Spleen (tissue), 11 donors: ENCODE measurements around the gene USP7. TPM values are rescaled to one million over a fixed set of nuclear protein-coding genes. Genes with fewer than 3 reads are reported as not detected.
A peak's percentile ranks its signal among the peaks of the same experiment; 100 is the strongest.

Source experiments
- DNase-seq: peaks from one replicate; pipeline ENCODE4 v3.0.0-alpha.2; 2020
- H3K27ac ChIP-seq, 8 donors: fragments of 200-600 bp; sonication (generic) in 7 of 8; 1 replicate in 4 of 8; 2 replicates in 4 of 8; pipeline versions ENCODE4 v1.5.0 to v1.8.0; 2016 to 2021; ENCODE audit warnings: inconsistent platforms in 4 of 8, mild to moderate bottlenecking in 4 of 8, moderate library complexity in 1 of 8
- H3K27me3 ChIP-seq, 7 donors: fragments of 200-600 bp; sonication (generic) in 6 of 7; replicated peaks in 1 of 7; 1 replicate in 4 of 7; 2 replicates in 3 of 7; pipeline versions ENCODE4 v1.5.0 to v1.8.0; 2016 to 2021; ENCODE audit warnings: inconsistent platforms in 3 of 7, mild to moderate bottlenecking in 1 of 7
- H3K36me3 ChIP-seq, 6 donors: fragments of 200-600 bp; sonication (generic) in 5 of 6; 1 replicate in 4 of 6; 2 replicates in 2 of 6; pipeline versions ENCODE4 v1.5.0 to v1.8.0; 2016 to 2021; ENCODE audit warnings: inconsistent platforms in 2 of 6
- H3K4me1 ChIP-seq, 6 donors: fragments of 200-600 bp; sonication (generic) in 5 of 6; 1 replicate in 3 of 6; 2 replicates in 3 of 6; pipeline versions ENCODE4 v1.5.0 to v1.8.0; 2016 to 2021; ENCODE audit warnings: inconsistent platforms in 3 of 6
- H3K4me3 ChIP-seq, 8 donors: fragments of 200-600 bp; sonication (generic) in 7 of 8; 1 replicate in 4 of 8; 2 replicates in 4 of 8; pipeline versions ENCODE4 v1.5.0 to v1.8.0; 2016 to 2021; ENCODE audit warnings: inconsistent platforms in 4 of 8, mild to moderate bottlenecking in 4 of 8, moderate library complexity in 2 of 8
- H3K9me3 ChIP-seq, 8 donors: fragments of 200-600 bp; sonication (generic) in 7 of 8; 1 replicate in 4 of 8; 2 replicates in 4 of 8; pipeline versions ENCODE4 v1.5.0 to v1.8.0; 2016 to 2021; ENCODE audit warnings: inconsistent platforms in 4 of 8
- POLR2A ChIP-seq, 3 donors: fragments of 450-650 bp; IDR thresholded peaks; one replicate each; pipeline ENCODE4 v1.5.1; 2017; ENCODE audit warnings: antibody characterized with exemption in 3 of 3, mild to moderate bottlenecking in 1 of 3
- POLR2AphosphoS5 ChIP-seq, 3 donors: sonication (generic); formaldehyde crosslinking; IDR thresholded peaks; one replicate each; pipeline ENCODE4 v1.5.1; 2017; ENCODE audit warnings: antibody characterized with exemption in 3 of 3
- WGBS, 5 donors: extraction: QIAGEN DNeasy Blood & Tissue Kit in 3 of 5; methylation state at CpG; one replicate each; pipeline versions ENCODE4 v1.1.5 to v1.1.7; 2013 to 2018; 5-methylcytosine and 5-hydroxymethylcytosine counted together
- intact Hi-C: fragments of 100-400 bp; cut with DNase I; formaldehyde crosslinking; loops from one replicate; pipeline ENCODE4 v1.15.0; 2023; ENCODE audit warnings: low total_unique reads
- polyA plus RNA-seq, 3 donors: library from polyadenylated mRNA; stranded (reverse); fragments of 200-250 nt; gene quantifications; one replicate each; pipeline ENCODE4 v1.2.1, GENCODE V29; 2013
- total RNA-seq, 7 donors: library from RNA; depleted of rRNA in 3 of 7; stranded (reverse); fragments of >200 nt in 3 of 7; fragmentation: NEBNext Ultra II Directional in 4 of 7; extraction: Animal tissue kit (Norgen Biotek cat#: 25700) in 4 of 7; gene quantifications; one replicate each; pipeline versions ENCODE4 v1.1.0 to v1.2.1, GENCODE V29; 2016 to 2021
- TF ChIP-seq, protein P1 (sequence below), 11 experiments: fragments of 200-600 bp in 7 of 11; fragments of 450-650 bp in 4 of 11; sonication (generic) in 4 of 11; IDR thresholded peaks in 8 of 11; conservative IDR thresholded peaks in 3 of 11; 1 replicate in 7 of 11; 2 replicates in 4 of 11; pipeline versions ENCODE4 v1.4.0 to v1.8.0; 2016 to 2021; ENCODE audit warnings: antibody characterized with exemption in 11 of 11, inconsistent platforms in 4 of 11, mild to moderate bottlenecking in 1 of 11
- donor health status: healthy with polysubstance abuse.
- donor health status: DM: no; HTN: no; CAD: no; lungs with moderate emphysema.
- donor health status: DM: no; HTN: no; CAD: no.
- donor health status: Bipolar disorder and iron deficiency.
- donor health status: healthy.
- donor health status: DM: no; HTN: no; CAD: no.
- donor health status: DM: yes; HTN: yes; CAD: no.

The USP7 gene
- total and polyA plus RNA-seq, 10 donors, result 26.1 to 145 (median 126) TPM

DNA sequence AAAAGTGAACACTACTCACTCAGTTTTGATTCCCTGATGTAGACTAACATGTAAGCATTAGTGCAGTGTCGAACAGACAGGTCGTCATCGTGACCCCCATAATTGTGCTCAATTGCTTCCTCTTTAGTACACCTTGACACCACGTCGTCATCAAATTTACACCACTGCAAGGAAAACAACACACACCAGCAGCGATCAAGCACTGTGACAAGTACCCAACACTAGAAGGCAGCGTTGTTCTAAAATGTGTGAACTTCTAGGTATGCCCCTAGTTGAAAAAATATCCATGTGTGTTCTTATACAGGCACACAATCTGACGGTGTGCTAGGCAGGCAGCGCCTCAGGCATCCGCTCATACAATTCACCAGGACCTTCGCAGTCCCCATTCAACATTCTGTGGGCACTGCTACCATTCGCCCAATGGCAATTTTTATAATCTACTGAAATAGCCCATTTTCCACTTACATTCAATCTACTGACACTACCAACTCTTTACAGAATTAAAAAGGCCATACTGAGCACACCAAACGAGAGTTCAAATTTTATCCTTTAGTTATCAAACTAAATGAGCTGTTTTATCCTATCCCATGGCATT is 58.4 kb downstream of the USP7 start:
- 76 to 82% (median 78%) methylated on average over 13 of the region's 13 CpGs for WGBS, 5 donors
- Histone ChIP-seq H3K27me3 (no peaks in the 10 kb centered on the region), H3K4me1 (peaks cover 0 to 9% (median 2%) of the 10 kb centered on the region in 6 donors), H3K9me3 (no peaks in the 10 kb centered on the region), H3K36me3 (peaks cover 9 to 100% (median 96%) of the 10 kb centered on the region in 6 donors), H3K4me3 (no peak overlapping the region), H3K27ac (no peak overlapping the region)
- TF ChIP-seq, protein P1, sequence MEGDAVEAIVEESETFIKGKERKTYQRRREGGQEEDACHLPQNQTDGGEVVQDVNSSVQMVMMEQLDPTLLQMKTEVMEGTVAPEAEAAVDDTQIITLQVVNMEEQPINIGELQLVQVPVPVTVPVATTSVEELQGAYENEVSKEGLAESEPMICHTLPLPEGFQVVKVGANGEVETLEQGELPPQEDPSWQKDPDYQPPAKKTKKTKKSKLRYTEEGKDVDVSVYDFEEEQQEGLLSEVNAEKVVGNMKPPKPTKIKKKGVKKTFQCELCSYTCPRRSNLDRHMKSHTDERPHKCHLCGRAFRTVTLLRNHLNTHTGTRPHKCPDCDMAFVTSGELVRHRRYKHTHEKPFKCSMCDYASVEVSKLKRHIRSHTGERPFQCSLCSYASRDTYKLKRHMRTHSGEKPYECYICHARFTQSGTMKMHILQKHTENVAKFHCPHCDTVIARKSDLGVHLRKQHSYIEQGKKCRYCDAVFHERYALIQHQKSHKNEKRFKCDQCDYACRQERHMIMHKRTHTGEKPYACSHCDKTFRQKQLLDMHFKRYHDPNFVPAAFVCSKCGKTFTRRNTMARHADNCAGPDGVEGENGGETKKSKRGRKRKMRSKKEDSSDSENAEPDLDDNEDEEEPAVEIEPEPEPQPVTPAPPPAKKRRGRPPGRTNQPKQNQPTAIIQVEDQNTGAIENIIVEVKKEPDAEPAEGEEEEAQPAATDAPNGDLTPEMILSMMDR (IDR thresholded peaks at IDR 0.05 in 8 of 11, conservative IDR thresholded peaks at IDR 0.05 in 3 of 11), result peak in 6 of 11 experiments; percentile 9 to 30 (median 18)
- TF ChIP-seq POLR2AphosphoS5 (IDR thresholded peaks at IDR 0.05), result peak in 1 of 3 donors; percentile 2
- TF ChIP-seq POLR2A (IDR thresholded peaks at IDR 0.05), result no peak
- DNase-seq, result no peak
- intact Hi-C loops, result no loop called here

DNA sequence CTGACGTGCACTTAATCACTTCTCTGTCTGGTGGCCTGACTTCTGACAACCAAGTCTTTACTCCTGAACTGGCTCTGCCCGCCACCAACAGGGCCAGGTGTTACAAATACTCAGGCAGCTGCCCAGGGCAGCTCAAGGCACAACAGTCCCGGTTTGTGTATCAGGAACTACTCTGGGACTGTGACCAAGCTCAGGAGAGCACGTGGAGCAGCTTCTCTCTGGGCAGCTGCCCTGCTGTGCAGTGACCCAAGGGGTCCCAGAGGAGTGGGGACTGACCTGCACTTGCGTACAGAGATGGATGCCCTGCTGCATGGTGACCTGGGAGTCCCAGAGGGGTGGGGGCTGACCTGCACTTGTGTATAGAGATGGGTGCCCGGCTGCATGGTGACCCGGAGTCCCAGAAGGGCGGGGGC is 59.7 kb downstream of the USP7 start:
- Histone ChIP-seq H3K27ac (no peak overlapping the region), H3K36me3 (peaks cover 9 to 100% (median 96%) of the 10 kb centered on the region in 6 donors), H3K4me3 (no peak overlapping the region), H3K4me1 (peaks cover 0 to 9% (median 2%) of the 10 kb centered on the region in 6 donors), H3K9me3 (no peaks in the 10 kb centered on the region), H3K27me3 (no peaks in the 10 kb centered on the region)
- 89 to 96% (median 95%) methylated on average over 6 to 8 of the region's 8 CpGs for WGBS, 5 donors
- intact Hi-C loops, result no loop called here
- no peak for DNase-seq
- peak in 1 of 3 donors; percentile 47 for TF ChIP-seq POLR2AphosphoS5 (IDR thresholded peaks at IDR 0.05)
- TF ChIP-seq POLR2A (IDR thresholded peaks at IDR 0.05), result no peak

GRCh38 chr16:8903004-8903403 is 60.7 kb downstream of the USP7 start:
- no peaks in the 10 kb centered on the region for H3K9me3 ChIP-seq
- peaks cover 9 to 100% (median 97%) of the 10 kb centered on the region in 6 donors for H3K36me3 ChIP-seq
- no peak for DNase-seq
- intact Hi-C loops, result no loop called here
- H3K27ac ChIP-seq, result no peak overlapping the region
- H3K27me3 ChIP-seq, result no peaks in the 10 kb centered on the region
- 94 to 96% (median 96%) methylated on average over 9 of the region's 9 CpGs for WGBS, 5 donors
- H3K4me1 ChIP-seq, result peaks cover 0 to 9% (median 0%) of the 10 kb centered on the region in 6 donors
- H3K4me3 ChIP-seq, result no peak overlapping the region
- TF ChIP-seq, protein P1 (IDR thresholded peaks at IDR 0.05 in 8 of 11, conservative IDR thresholded peaks at IDR 0.05 in 3 of 11), result no peak

DNA sequence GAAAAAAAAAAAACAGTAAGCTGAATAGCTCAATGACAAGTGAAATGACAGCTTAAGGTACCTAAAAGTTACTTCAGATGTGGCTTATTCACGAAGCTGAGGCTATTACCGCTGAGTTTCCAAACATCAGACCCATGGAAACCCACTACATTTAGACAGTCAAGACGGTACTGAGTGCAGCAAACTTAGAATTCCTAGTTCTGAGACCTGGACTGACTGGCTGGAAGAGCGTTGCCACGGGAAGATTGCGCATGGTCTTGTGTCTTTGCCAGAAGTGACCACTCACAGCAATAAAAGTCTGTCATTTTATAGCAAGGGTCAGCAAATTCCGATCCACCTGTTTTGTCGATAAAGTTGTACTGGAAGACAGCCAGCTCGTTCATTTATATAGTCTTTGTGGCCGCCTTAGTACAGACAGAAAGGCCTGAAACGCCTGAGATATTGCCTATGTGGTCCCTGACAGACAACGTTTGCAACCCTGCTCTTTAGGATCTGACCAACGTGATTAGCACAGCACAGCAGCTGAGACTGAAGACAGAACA is 62.3 kb downstream of the USP7 start:
- no peaks in the 10 kb centered on the region for H3K27me3 ChIP-seq
- no peak overlapping the region for H3K27ac ChIP-seq
- H3K9me3 ChIP-seq, result no peaks in the 10 kb centered on the region
- H3K4me1 ChIP-seq, result no peaks in the 10 kb centered on the region
- intact Hi-C loops, result no loop called here
- no peak for DNase-seq
- TF ChIP-seq, protein P1 (IDR thresholded peaks at IDR 0.05 in 8 of 11, conservative IDR thresholded peaks at IDR 0.05 in 3 of 11), result no peak
- H3K4me3 ChIP-seq, result no peak overlapping the region
- 87 to 91% (median 90%) methylated on average over 13 of the region's 13 CpGs for WGBS, 5 donors
- peaks cover 18 to 100% (median 99%) of the 10 kb centered on the region in 6 donors for H3K36me3 ChIP-seq
